ENCODE measurements around the gene SBF2.
"Not testable (repeated sequence)": the region's sequence is repeated elsewhere in the genome, so short reads cannot be mapped to it uniquely, and the experiment has no call there.

Gene SBF2

DNA sequence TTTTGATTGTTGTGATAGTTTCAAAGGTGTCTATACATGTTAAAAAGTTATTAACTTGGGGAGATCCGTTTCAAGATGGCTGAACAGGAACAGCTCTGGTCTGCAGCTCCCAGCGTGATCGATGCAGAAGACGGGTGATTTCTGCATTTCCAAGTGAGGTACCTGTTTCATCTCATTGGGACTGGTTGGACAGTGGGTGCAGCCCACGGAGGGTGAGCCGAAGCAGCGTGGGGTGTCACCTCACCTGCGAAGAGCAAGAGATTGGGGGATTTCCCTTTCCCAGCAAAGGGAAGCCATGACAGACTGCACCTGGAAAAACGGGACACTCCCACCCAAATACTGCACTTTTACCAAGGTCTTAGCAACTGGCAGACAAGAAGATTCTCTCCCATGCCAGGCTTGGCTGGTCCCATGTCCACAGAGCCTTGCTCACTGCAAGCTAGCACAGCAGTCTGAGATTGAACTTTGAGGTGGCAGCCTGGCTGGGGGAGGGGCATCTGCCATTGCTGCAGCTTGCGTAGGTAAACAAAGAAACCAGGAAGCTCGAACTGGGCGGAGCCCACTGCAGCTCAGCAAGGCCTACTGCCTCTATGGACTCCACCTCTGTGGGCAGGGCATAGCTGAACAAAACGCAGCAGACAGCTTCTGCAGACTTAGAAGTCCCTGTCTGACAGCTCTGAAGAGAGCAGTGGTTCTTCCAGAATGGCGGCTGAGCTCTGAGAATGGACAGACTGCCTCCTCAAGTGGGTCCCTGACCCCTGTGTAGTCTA, 363.3 kb downstream of the SBF2 start:
- H3K9ac ChIP-seq (ENCODE audit: low read length); DNase-seq: not testable (repeated sequence)

DNA sequence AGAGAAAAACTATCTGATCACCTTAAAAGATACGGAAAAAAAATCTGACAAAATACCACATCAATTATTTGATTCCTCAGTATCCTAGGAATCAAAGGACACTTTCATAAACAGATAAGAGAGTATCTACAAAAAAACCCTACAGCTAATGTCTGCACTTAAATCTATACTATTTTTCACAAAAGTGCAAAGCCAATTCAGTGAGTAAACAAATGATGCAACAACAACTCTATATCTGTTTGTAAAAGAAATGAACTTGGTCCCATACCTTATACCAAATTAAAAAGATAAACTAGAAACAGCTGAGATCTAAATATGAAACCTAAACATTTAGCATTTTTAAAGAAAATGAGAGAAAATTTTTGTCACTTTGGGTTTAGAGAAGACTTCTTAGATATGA, 366.3 kb downstream of the SBF2 start:
- TF ChIP-seq, protein P1, sequence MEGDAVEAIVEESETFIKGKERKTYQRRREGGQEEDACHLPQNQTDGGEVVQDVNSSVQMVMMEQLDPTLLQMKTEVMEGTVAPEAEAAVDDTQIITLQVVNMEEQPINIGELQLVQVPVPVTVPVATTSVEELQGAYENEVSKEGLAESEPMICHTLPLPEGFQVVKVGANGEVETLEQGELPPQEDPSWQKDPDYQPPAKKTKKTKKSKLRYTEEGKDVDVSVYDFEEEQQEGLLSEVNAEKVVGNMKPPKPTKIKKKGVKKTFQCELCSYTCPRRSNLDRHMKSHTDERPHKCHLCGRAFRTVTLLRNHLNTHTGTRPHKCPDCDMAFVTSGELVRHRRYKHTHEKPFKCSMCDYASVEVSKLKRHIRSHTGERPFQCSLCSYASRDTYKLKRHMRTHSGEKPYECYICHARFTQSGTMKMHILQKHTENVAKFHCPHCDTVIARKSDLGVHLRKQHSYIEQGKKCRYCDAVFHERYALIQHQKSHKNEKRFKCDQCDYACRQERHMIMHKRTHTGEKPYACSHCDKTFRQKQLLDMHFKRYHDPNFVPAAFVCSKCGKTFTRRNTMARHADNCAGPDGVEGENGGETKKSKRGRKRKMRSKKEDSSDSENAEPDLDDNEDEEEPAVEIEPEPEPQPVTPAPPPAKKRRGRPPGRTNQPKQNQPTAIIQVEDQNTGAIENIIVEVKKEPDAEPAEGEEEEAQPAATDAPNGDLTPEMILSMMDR (IDR thresholded peaks at IDR 0.05; ENCODE audit: low read length): no peak
- TF ChIP-seq EZH2 (optimal IDR thresholded peaks at IDR 0.05; ENCODE audit: low read depth, low read length): no peak
- TF ChIP-seq EZH2phosphoT487 (IDR thresholded peaks at IDR 0.05; ENCODE audit: low read length): no peak

More for the DNA sequence above, 363.3 kb downstream of the SBF2 start:
- H3K36me3 ChIP-seq (replicated peaks; ENCODE audit: insufficient read depth, low read length); H3K4me2 ChIP-seq (ENCODE audit: low read depth, low read length); H3K79me2 ChIP-seq (ENCODE audit: low read length); H2AFZ ChIP-seq (ENCODE audit: low read length); H3K27me3 ChIP-seq (replicated peaks; ENCODE audit: insufficient read depth, low read length); H3F3A ChIP-seq (ENCODE audit: insufficient read depth, low read length); H4K20me1 ChIP-seq (ENCODE audit: insufficient read depth, low read length); H3K4me3 ChIP-seq (ENCODE audit: low read length); H3K4me1 ChIP-seq (ENCODE audit: low read length); H3K9me2 ChIP-seq (replicated peaks; ENCODE audit: insufficient read depth, low read length); H3K9me3 ChIP-seq (replicated peaks; ENCODE audit: insufficient read depth, low read length); H3K27ac ChIP-seq (ENCODE audit: low read length): not testable (repeated sequence)

GRCh38 chr11:9923280-9923679, 370.7 kb downstream of the SBF2 start:
- H3K9ac ChIP-seq (ENCODE audit: low read length): no peak overlapping the region
- H3K4me2 ChIP-seq (ENCODE audit: low read depth, low read length): no peak overlapping the region
- H3K9me2 ChIP-seq (replicated peaks; ENCODE audit: insufficient read depth, low read length): no peaks in the 10 kb centered on the region
- no peaks in the 10 kb centered on the region for H3K4me1 ChIP-seq (ENCODE audit: low read length)
- H2AFZ ChIP-seq (ENCODE audit: low read length): no peak overlapping the region
- no peak for TF ChIP-seq EZH2 (optimal IDR thresholded peaks at IDR 0.05; ENCODE audit: low read depth, low read length)
- TF ChIP-seq, protein P1 (IDR thresholded peaks at IDR 0.05; ENCODE audit: low read length): no peak
- no peak for TF ChIP-seq EZH2phosphoT487 (IDR thresholded peaks at IDR 0.05; ENCODE audit: low read length)
- no peak overlapping the region for H3K4me3 ChIP-seq (ENCODE audit: low read length)
- H3K9me3 ChIP-seq (replicated peaks; ENCODE audit: insufficient read depth, low read length): no peaks in the 10 kb centered on the region
- no peaks in the 10 kb centered on the region for H4K20me1 ChIP-seq (ENCODE audit: insufficient read depth, low read length)
- no peaks in the 10 kb centered on the region for H3F3A ChIP-seq (ENCODE audit: insufficient read depth, low read length)
- no peak overlapping the region for H3K27ac ChIP-seq (ENCODE audit: low read length)
- H3K79me2 ChIP-seq (ENCODE audit: low read length): no peaks in the 10 kb centered on the region
- no peak for DNase-seq
- H3K36me3 ChIP-seq (replicated peaks; ENCODE audit: insufficient read depth, low read length): no peaks in the 10 kb centered on the region
- H3K27me3 ChIP-seq (replicated peaks; ENCODE audit: insufficient read depth, low read length): no peaks in the 10 kb centered on the region

More for the DNA sequence above, 366.3 kb downstream of the SBF2 start:
- Histone ChIP-seq H3K9ac (ENCODE audit: low read length) (no peak overlapping the region), H3F3A (ENCODE audit: insufficient read depth, low read length) (no peaks in the 10 kb centered on the region), H3K36me3 (replicated peaks; ENCODE audit: insufficient read depth, low read length) (no peaks in the 10 kb centered on the region), H2AFZ (ENCODE audit: low read length) (no peak overlapping the region), H3K4me2 (ENCODE audit: low read depth, low read length) (no peak overlapping the region), H3K9me2 (replicated peaks; ENCODE audit: insufficient read depth, low read length) (no peaks in the 10 kb centered on the region), H3K4me3 (ENCODE audit: low read length) (no peak overlapping the region), H3K4me1 (ENCODE audit: low read length) (no peaks in the 10 kb centered on the region), H3K27ac (ENCODE audit: low read length) (no peak overlapping the region), H3K9me3 (replicated peaks; ENCODE audit: insufficient read depth, low read length) (no peaks in the 10 kb centered on the region), H3K79me2 (ENCODE audit: low read length) (no peaks in the 10 kb centered on the region), H3K27me3 (replicated peaks; ENCODE audit: insufficient read depth, low read length) (no peaks in the 10 kb centered on the region), H4K20me1 (ENCODE audit: insufficient read depth, low read length) (no peaks in the 10 kb centered on the region)
- DNase-seq: no peak

- H3K36me3 ChIP-seq (replicated peaks; ENCODE audit: insufficient read depth, low read length): no peaks in the 10 kb centered on the region
- no peaks in the 10 kb centered on the region for H3F3A ChIP-seq (ENCODE audit: insufficient read depth, low read length)
- H3K4me3 ChIP-seq (ENCODE audit: low read length): no peak overlapping the region
- H3K4me1 ChIP-seq (ENCODE audit: low read length): no peaks in the 10 kb centered on the region
- H3K4me2 ChIP-seq (ENCODE audit: low read depth, low read length): no peak overlapping the region
- no peaks in the 10 kb centered on the region for H4K20me1 ChIP-seq (ENCODE audit: insufficient read depth, low read length)
- H3K9ac ChIP-seq (ENCODE audit: low read length): no peak overlapping the region
- H2AFZ ChIP-seq (ENCODE audit: low read length): no peak overlapping the region
- no peaks in the 10 kb centered on the region for H3K79me2 ChIP-seq (ENCODE audit: low read length)
- H3K9me3 ChIP-seq (replicated peaks; ENCODE audit: insufficient read depth, low read length): no peaks in the 10 kb centered on the region
- DNase-seq: no peak
- TF ChIP-seq, protein P1 (IDR thresholded peaks at IDR 0.05; ENCODE audit: low read length): no peak
- TF ChIP-seq EZH2phosphoT487 (IDR thresholded peaks at IDR 0.05; ENCODE audit: low read length) (no peak), EZH2 (optimal IDR thresholded peaks at IDR 0.05; ENCODE audit: low read depth, low read length) (no peak)
- no peak overlapping the region for H3K27ac ChIP-seq (ENCODE audit: low read length)
- no peaks in the 10 kb centered on the region for H3K9me2 ChIP-seq (replicated peaks; ENCODE audit: insufficient read depth, low read length)
- H3K27me3 ChIP-seq (replicated peaks; ENCODE audit: insufficient read depth, low read length): no peaks in the 10 kb centered on the region
These were observed 371.2 kb downstream of the SBF2 start for GRCh38 chr11:9922806-9923205.
